BE2C (cell line): ENCODE measurements around the gene SLC5A5.
A peak's percentile ranks its signal among the peaks of the same experiment; 100 is the strongest.

Experiments used
- DNase-seq: peaks from one replicate; pipeline ENCODE4 v3.0.0-alpha.2; 2020
- H3K27me3 ChIP-seq: fragments of 250-450 bp; sonication (Bioruptor Pico); 2 replicates; pipeline ENCODE4 v1.5.1; 2020; ENCODE audit warnings: mild to moderate bottlenecking
- H3K36me3 ChIP-seq: fragments of 250-450 bp; sonication (Bioruptor Pico); 2 replicates; pipeline ENCODE4 v1.5.1; 2020; ENCODE audit warnings: mild to moderate bottlenecking
- H3K4me1 ChIP-seq: fragments of 250-450 bp; sonication (Bioruptor Pico); 2 replicates; pipeline ENCODE4 v1.5.1; 2020
- H3K4me3 ChIP-seq: 2 replicates; pipeline ENCODE4 v1.5.1; 2011; ENCODE audit warnings: low read depth, low read length
- H3K9me3 ChIP-seq: fragments of 250-450 bp; sonication (Bioruptor Pico); 2 replicates; pipeline ENCODE4 v1.5.1; 2020
- CTCF ChIP-seq: IDR thresholded peaks from 2 replicates; pipeline ENCODE4 v1.5.1; 2012; ENCODE audit warnings: mild to moderate bottlenecking, low read depth, low read length

The SLC5A5 gene

GRCh38 chr19:17942582-17943273 lies 71.0 kb downstream of the SLC5A5 start:
- no peak for TF ChIP-seq CTCF
- H3K36me3 ChIP-seq = peaks cover 23% of the 10 kb centered on the region
- H3K4me3 ChIP-seq = no peak overlapping the region
- peaks cover 6% of the 10 kb centered on the region; the same call in 1 of the 2 replicates for H3K4me1 ChIP-seq
- DNase-seq = peak; percentile 23
- no peaks in the 10 kb centered on the region for H3K27me3 ChIP-seq
- H3K9me3 ChIP-seq = no peaks in the 10 kb centered on the region

GRCh38 chr19:17943274-17944221 lies 71.8 kb downstream of the SLC5A5 start:
- peaks cover 23% of the 10 kb centered on the region for H3K36me3 ChIP-seq
- no peak overlapping the region for H3K4me3 ChIP-seq
- peaks cover 6% of the 10 kb centered on the region; the same call in 1 of the 2 replicates for H3K4me1 ChIP-seq
- TF ChIP-seq CTCF = no peak
- H3K27me3 ChIP-seq = no peaks in the 10 kb centered on the region
- no peak for DNase-seq
- no peaks in the 10 kb centered on the region for H3K9me3 ChIP-seq

GRCh38 chr19:17944301-17944700 lies 72.6 kb downstream of the SLC5A5 start:
- DNase-seq = no peak
- Histone ChIP-seq H3K27me3 (no peaks in the 10 kb centered on the region), H3K4me1 (peaks cover 6% of the 10 kb centered on the region; the same call in 1 of the 2 replicates), H3K4me3 (no peak overlapping the region), H3K9me3 (no peaks in the 10 kb centered on the region), H3K36me3 (peaks cover 19% of the 10 kb centered on the region)
- no peak for TF ChIP-seq CTCF
